Erythroblast (primary cell): ENCODE results near the gene SPSB4.

ENCODE experiments used
- GATA1 ChIP-seq: IDR thresholded peaks from 2 replicates; pipeline ENCODE4 v1.6.1; 2011; ENCODE audit warnings: low read depth, mild to moderate bottlenecking, control low read depth, low read length, moderate library complexity
- POLR2A ChIP-seq: IDR thresholded peaks from 2 replicates; pipeline ENCODE4 v1.6.1; 2011; ENCODE audit warnings: mild to moderate bottlenecking, low read length

DNA sequence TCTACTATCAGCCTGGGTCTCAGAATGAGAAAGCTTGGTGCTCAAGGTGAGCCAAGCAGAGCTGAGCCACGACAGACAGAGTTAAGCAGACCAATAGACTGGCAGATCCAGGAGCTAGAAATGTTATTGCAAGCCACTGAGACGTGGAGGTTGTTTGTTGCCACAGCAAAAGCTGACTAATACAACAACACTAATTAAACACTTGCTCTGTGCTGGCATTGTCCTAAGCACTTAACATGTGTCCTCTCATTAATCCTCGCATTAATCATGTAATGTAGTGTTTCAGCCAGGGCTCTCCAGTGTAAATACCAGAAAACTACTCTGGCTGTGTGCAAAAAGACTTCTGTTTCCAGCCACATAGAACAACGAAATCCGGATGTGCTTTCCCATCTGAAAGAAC lies 11.6 kb upstream of the SPSB4 start:
- no peak for TF ChIP-seq POLR2A
- TF ChIP-seq GATA1: no peak
